ENCODE data around the gene RBBP4.

GRCh38 chr1:32651461-32652073, 559 bp downstream of the RBBP4 start:
- TF ChIP-seq, protein P1, sequence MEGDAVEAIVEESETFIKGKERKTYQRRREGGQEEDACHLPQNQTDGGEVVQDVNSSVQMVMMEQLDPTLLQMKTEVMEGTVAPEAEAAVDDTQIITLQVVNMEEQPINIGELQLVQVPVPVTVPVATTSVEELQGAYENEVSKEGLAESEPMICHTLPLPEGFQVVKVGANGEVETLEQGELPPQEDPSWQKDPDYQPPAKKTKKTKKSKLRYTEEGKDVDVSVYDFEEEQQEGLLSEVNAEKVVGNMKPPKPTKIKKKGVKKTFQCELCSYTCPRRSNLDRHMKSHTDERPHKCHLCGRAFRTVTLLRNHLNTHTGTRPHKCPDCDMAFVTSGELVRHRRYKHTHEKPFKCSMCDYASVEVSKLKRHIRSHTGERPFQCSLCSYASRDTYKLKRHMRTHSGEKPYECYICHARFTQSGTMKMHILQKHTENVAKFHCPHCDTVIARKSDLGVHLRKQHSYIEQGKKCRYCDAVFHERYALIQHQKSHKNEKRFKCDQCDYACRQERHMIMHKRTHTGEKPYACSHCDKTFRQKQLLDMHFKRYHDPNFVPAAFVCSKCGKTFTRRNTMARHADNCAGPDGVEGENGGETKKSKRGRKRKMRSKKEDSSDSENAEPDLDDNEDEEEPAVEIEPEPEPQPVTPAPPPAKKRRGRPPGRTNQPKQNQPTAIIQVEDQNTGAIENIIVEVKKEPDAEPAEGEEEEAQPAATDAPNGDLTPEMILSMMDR (conservative IDR thresholded peaks at IDR 0.05; ENCODE audit: low read length): no peak
- no peak for TF ChIP-seq EZH2phosphoT487 (IDR thresholded peaks at IDR 0.05; ENCODE audit: borderline replicate concordance)

Data from Loucy (cell line).